Fibroblast of upper back skin (primary cell): Measurements from ENCODE around the gene IKZF1.

ENCODE experiments used
- DNase-seq: peaks from one replicate; pipeline ENCODE4 v3.0.0-alpha.2; 2013

IKZF1 gene

GRCh38 chr7:50309721-50310120 lies 5.2 kb downstream of the IKZF1 start:
- no peak for DNase-seq

- no peak for DNase-seq
Observed at GRCh38 chr7:50310361-50310760, 5.8 kb downstream of the IKZF1 start.

DNA sequence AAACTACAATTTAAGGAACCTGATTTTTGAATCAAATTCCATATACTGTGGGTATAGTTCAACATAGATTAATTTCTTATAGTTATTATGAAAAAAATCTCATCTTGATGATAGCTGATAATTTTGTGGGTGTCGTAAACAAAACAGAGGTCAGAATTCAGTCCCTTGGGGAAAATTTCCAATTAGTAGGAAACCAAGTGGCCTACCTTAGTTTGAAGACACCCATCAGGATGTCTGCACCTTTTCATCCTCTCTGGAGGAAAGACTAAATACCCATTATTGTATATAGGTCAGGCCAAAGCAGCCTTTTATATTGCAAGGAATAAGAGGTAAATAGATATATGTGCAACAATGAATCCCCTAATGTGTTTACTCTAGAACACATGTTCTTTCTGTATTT lies 6.4 kb downstream of the IKZF1 start:
- DNase-seq = no peak

GRCh38 chr7:50312250-50313162 lies 8.0 kb downstream of the IKZF1 start:
- no peak for DNase-seq

- DNase-seq = no peak
Observed at GRCh38 chr7:50314836-50315592, 10.5 kb downstream of the IKZF1 start.

GRCh38 chr7:50315739-50316671 lies 11.5 kb downstream of the IKZF1 start:
- no peak for DNase-seq

GRCh38 chr7:50317221-50317678 lies 12.7 kb downstream of the IKZF1 start:
- no peak for DNase-seq

DNA sequence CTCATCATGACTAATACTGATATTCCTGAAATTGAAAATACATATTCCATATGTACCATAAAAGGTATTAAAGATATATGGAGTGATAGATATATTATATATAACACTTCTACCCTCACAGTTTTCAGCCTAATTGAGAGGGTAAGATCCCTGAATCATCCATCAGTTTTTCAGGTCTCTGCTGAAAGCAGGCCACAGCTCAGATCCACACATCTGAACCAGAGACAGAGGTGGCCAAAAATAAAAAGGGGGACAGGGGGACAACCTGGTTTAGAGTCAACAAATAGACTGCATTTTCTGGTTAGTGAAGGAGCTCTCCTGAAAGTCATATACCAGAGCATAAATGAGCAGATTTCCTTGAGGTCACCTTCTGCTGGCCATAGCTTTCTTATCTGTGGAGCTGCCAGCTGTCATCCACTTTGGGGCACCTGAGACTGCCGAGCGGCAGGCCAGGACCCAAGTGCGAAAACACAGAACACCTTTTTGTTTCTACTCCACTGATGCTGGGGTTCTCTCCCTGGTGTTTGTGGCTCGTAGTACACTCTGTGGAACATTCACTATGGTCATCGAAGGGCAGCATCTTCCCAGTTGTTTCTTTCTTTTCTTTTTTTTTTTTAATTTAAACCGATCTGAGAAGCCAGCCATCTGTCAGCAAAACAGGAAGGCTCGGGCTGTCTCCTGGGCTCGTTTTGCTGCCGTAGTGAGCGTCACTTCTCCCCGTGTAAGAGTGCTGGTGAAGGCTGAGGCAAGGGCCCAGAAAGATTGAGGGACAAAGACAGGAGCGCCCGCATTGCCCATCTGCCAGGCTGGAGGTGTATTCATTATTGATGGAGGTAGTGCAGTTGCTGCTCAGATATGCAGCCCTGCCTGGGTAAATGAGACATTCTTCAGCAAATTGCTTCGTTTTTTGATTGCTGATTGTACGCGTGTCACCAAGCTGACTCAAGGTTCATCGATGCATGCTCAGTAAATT lies 13.5 kb downstream of the IKZF1 start:
- no peak for DNase-seq

GRCh38 chr7:50321487-50322067 lies 17.1 kb downstream of the IKZF1 start:
- no peak for DNase-seq

- DNase-seq = no peak
Observed at GRCh38 chr7:50324113-50324512, 19.6 kb downstream of the IKZF1 start.

DNA sequence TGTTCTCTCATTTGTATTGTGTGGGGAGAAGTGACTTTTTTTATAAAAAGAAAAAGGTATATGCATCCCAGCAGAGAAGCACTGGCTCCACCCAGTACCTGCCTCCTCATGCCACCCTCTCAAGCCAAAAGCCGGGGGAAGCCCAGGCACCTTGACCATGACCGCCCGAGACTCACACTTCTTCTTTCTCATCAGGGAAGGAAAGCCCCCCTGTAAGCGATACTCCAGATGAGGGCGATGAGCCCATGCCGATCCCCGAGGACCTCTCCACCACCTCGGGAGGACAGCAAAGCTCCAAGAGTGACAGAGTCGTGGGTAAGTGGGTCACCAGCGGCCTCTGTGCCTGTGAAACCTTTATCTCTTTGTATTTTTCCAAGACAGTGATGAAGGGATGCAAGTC lies 22.9 kb downstream of the IKZF1 start:
- DNase-seq = no peak

GRCh38 chr7:50329775-50330174 lies 25.3 kb downstream of the IKZF1 start:
- DNase-seq = no peak

DNA sequence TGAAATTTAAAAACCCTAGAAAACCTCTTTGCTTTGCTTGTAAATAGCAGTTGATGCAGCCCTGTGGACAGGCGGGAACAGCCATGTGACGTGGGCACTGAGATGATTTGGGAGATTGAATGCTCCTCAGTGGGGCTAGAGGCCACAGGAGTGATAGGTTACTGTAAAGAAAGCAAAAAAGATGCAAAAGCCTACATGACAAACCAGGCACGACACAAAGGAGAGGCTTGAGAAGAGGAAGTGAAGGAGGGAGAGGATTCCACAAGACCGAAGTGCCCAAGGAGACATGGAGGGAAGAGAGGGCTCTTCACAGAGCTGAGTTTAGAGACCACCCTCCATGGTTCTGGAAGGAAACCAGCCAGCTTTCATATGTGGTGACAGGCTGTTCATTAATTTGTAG lies 25.7 kb downstream of the IKZF1 start:
- no peak for DNase-seq

DNA sequence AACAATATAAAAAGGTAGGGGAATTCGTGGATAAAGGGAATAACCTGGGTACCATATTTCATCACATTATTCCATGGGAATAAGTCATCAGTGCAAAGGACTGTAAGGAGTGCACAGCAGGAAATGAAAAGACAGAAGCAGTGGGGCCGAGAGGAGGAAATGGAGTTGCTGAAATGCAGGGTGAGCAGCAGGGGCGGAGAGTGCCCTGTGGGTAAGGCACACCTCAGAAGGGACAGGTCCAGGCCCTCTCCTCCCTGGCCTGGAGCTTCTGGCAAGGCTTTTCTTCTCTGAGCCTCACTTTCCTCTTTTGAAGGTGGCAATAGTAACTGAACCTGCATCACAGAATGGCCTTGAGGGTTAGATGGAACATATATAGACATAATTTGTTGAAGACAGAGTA lies 26.2 kb downstream of the IKZF1 start:
- no peak for DNase-seq

- DNase-seq = no peak
Observed at GRCh38 chr7:50331564-50332208, 27.2 kb downstream of the IKZF1 start.

GRCh38 chr7:50332241-50333165 lies 28.0 kb downstream of the IKZF1 start:
- DNase-seq = no peak

- no peak for DNase-seq
Observed at GRCh38 chr7:50333221-50333651, 28.7 kb downstream of the IKZF1 start.

GRCh38 chr7:50334341-50334994 lies 30.0 kb downstream of the IKZF1 start:
- no peak for DNase-seq

DNA sequence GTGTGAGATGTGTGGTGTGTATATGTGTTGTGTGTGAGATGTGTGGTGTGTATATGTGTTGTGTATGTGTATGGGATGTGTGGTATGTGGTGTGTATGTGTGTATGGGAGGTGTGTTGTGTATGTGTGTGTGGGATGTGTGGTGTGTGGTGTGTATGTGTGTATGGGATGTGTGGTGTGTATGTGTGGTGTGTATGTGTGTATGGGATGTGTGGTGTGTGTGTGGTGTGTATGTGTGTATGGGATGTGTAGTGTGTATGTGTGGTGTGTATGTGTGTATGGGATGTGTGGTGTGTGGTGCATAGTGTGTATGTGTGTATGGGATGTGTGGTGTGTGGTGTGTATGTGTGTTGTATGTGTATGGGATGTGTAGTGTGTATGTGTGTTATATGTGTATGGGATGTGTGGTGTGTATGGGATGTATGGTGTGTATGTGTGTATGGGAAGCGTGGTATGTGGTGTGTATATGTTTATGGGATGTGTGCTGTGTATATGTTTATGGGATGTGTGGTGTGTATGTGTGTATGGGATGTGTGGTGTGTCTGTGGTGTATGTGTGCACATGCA lies 30.8 kb downstream of the IKZF1 start:
- DNase-seq = no peak
